Esophagus muscularis mucosa (tissue), 4 donors: ENCODE data around the gene TMCC1. TPM values are rescaled to one million over a fixed set of nuclear protein-coding genes. Genes with fewer than 3 reads are reported as not detected.
"Not testable (repeated sequence)": the region's sequence is repeated elsewhere in the genome, so short reads cannot be mapped to it uniquely, and the experiment has no call there.

Experiments
- DNase-seq: peaks from one replicate; pipeline ENCODE4 v3.0.0-alpha.2; 2017; ENCODE audit errors: extremely low spot score
- H3K27ac ChIP-seq, 4 donors: fragments of 200-600 bp; sonication (generic); replicated peaks in 1 of 4; 1 replicate in 3 of 4; 2 replicates in 1 of 4; pipeline ENCODE4 v1.5.1; 2016 to 2019; ENCODE audit warnings: mild to moderate bottlenecking in 1 of 4
- H3K27me3 ChIP-seq, 4 donors: fragments of 200-600 bp; sonication (generic); one replicate each; pipeline versions ENCODE4 v1.5.1 to v1.6.0; 2016 to 2019
- H3K36me3 ChIP-seq, 4 donors: fragments of 200-600 bp; sonication (generic); one replicate each; pipeline ENCODE4 v1.5.1; 2016 to 2019
- H3K4me1 ChIP-seq, 4 donors: fragments of 200-600 bp; sonication (generic); one replicate each; pipeline ENCODE4 v1.5.1; 2016 to 2019
- H3K4me3 ChIP-seq, 4 donors: fragments of 200-600 bp; sonication (generic); 1 replicate in 2 of 4; 2 replicates in 2 of 4; pipeline ENCODE4 v1.5.1; 2016 to 2019; ENCODE audit warnings: mild to moderate bottlenecking in 4 of 4, moderate library complexity in 1 of 4
- H3K9me3 ChIP-seq, 4 donors: fragments of 200-600 bp; sonication (generic); 1 replicate in 3 of 4; 2 replicates in 1 of 4; pipeline ENCODE4 v1.5.1; 2016 to 2019
- CTCF ChIP-seq, 3 experiments: fragments of 200-600 bp in 2 of 3; fragments of 450-650 bp in 1 of 3; sonication (generic) in 2 of 3; IDR thresholded peaks; one replicate each; pipeline ENCODE4 v1.5.1; 2017 to 2019; ENCODE audit warnings: antibody characterized with exemption in 3 of 3, mild to moderate bottlenecking in 2 of 3, moderate library complexity in 1 of 3
- EP300 ChIP-seq: sonication (generic); formaldehyde crosslinking; IDR thresholded peaks from one replicate; pipeline ENCODE4 v1.6.1; 2017; ENCODE audit warnings: antibody characterized with exemption
- POLR2A ChIP-seq: fragments of 450-650 bp; IDR thresholded peaks from one replicate; pipeline ENCODE4 v1.6.1; 2017; ENCODE audit warnings: antibody characterized with exemption, moderate library complexity, mild to moderate bottlenecking, low read depth
- POLR2AphosphoS5 ChIP-seq, 2 donors: sonication (generic); formaldehyde crosslinking; IDR thresholded peaks; one replicate each; pipeline ENCODE4 v1.6.1; 2017; ENCODE audit warnings: antibody characterized with exemption in 2 of 2
- WGBS: methylation state at CpG from one replicate; pipeline ENCODE4 v1.1.5; 2018; 5-methylcytosine and 5-hydroxymethylcytosine counted together
- intact Hi-C: fragments of 100-400 bp; cut with DNase I; formaldehyde crosslinking; loops from one replicate; pipeline ENCODE4 v1.15.1; 2023
- total RNA-seq, 4 donors: library from RNA; depleted of rRNA; stranded (reverse); fragments of >200 nt; gene quantifications; one replicate each; pipeline versions ENCODE4 v1.1.0 to v1.2.1, GENCODE V29; 2016

TMCC1 gene
- total RNA-seq, 4 donors from 2014 or later: 24.5 to 36.2 (median 28.9) TPM

- TF ChIP-seq POLR2A (no peak), EP300 (no peak), CTCF (IDR thresholded peaks at IDR 0.05) (no peak), POLR2AphosphoS5 (IDR thresholded peaks at IDR 0.05) (no peak)
- no peak overlapping the region for H3K4me3 ChIP-seq
- no peak for DNase-seq
- no peak overlapping the region for H3K27ac ChIP-seq
- WGBS: 96% methylated on average over 2 of the region's 2 CpGs
- H3K4me1 ChIP-seq: peaks cover 0 to 3% (median 0%) of the 10 kb centered on the region in 4 donors
- intact Hi-C loops: no loop called here
- H3K9me3 ChIP-seq: no peaks in the 10 kb centered on the region
- no peaks in the 10 kb centered on the region for H3K36me3 ChIP-seq
- no peaks in the 10 kb centered on the region for H3K27me3 ChIP-seq
These were observed 135.2 kb downstream of the TMCC1 start for GRCh38 chr3:129758306-129758705.

- no peak overlapping the region for H3K27ac ChIP-seq
- intact Hi-C loops: no loop called here
- WGBS: 95% methylated on average over 1 of the region's 1 CpG
These were observed 136.6 kb downstream of the TMCC1 start for GRCh38 chr3:129756871-129757270.

GRCh38 chr3:129751105-129751504 is 142.4 kb downstream of the TMCC1 start:
- intact Hi-C loops, H3K27me3 ChIP-seq, H3K27ac ChIP-seq, H3K9me3 ChIP-seq, H3K4me1 ChIP-seq, H3K4me3 ChIP-seq, DNase-seq, H3K36me3 ChIP-seq: not testable (repeated sequence)
- WGBS: 92% methylated on average over 2 of the region's 2 CpGs

More at GRCh38 chr3:129756871-129757270, 136.6 kb downstream of the TMCC1 start:
- peaks cover 0 to 3% (median 0%) of the 10 kb centered on the region in 4 donors for H3K4me1 ChIP-seq
- no peak overlapping the region for H3K4me3 ChIP-seq
- DNase-seq: no peak
- no peaks in the 10 kb centered on the region for H3K27me3 ChIP-seq
- no peaks in the 10 kb centered on the region for H3K9me3 ChIP-seq
- H3K36me3 ChIP-seq: no peaks in the 10 kb centered on the region
- TF ChIP-seq EP300: no peak

GRCh38 chr3:129749692-129750091 is 143.8 kb downstream of the TMCC1 start:
- no peak overlapping the region for H3K27ac ChIP-seq
- no peak overlapping the region for H3K4me3 ChIP-seq
- intact Hi-C loops: no loop called here
- H3K9me3 ChIP-seq: no peaks in the 10 kb centered on the region
- H3K36me3 ChIP-seq: no peaks in the 10 kb centered on the region
- no peak for DNase-seq
- TF ChIP-seq EP300 (no peak), CTCF (IDR thresholded peaks at IDR 0.05) (no peak), POLR2AphosphoS5 (IDR thresholded peaks at IDR 0.05) (no peak), POLR2A (no peak)
- H3K4me1 ChIP-seq: peaks cover 0 to 17% (median 11%) of the 10 kb centered on the region in 4 donors
- no peaks in the 10 kb centered on the region for H3K27me3 ChIP-seq

- Histone ChIP-seq H3K27me3 (no peaks in the 10 kb centered on the region), H3K9me3 (no peaks in the 10 kb centered on the region), H3K36me3 (no peaks in the 10 kb centered on the region), H3K27ac (no peak overlapping the region), H3K4me3 (no peak overlapping the region), H3K4me1 (peaks cover 0 to 19% (median 14%) of the 10 kb centered on the region in 4 donors)
- intact Hi-C loops: no loop called here
- no peak for DNase-seq
- 100% methylated on average over 3 of the region's 3 CpGs for WGBS
- TF ChIP-seq POLR2AphosphoS5 (IDR thresholded peaks at IDR 0.05) (no peak), CTCF (IDR thresholded peaks at IDR 0.05) (no peak), EP300 (no peak), POLR2A (no peak)
These were observed 145.5 kb downstream of the TMCC1 start for GRCh38 chr3:129747992-129748391.

- H3K27ac ChIP-seq: no peak overlapping the region
- H3K36me3 ChIP-seq: no peaks in the 10 kb centered on the region
- no peaks in the 10 kb centered on the region for H3K27me3 ChIP-seq
- WGBS: 69% methylated on average over 4 of the region's 4 CpGs
- intact Hi-C loops: no loop called here
- H3K4me1 ChIP-seq: peaks cover 0 to 26% (median 14%) of the 10 kb centered on the region in 4 donors
- DNase-seq: no peak
- TF ChIP-seq CTCF (IDR thresholded peaks at IDR 0.05): no peak
- no peak for TF ChIP-seq POLR2AphosphoS5 (IDR thresholded peaks at IDR 0.05)
- no peak for TF ChIP-seq POLR2A
- no peak for TF ChIP-seq EP300
- H3K4me3 ChIP-seq: no peak overlapping the region
- no peaks in the 10 kb centered on the region for H3K9me3 ChIP-seq
These were observed 146.4 kb downstream of the TMCC1 start for GRCh38 chr3:129747136-129747535.
